Measurements from ENCODE around the gene FBLN7. TPM values are rescaled to one million over a fixed set of nuclear protein-coding genes. Genes with fewer than 3 reads are reported as not detected.

Gene FBLN7
- total RNA-seq, 1 donor from 2014 or later = 1.0 TPM

DNA sequence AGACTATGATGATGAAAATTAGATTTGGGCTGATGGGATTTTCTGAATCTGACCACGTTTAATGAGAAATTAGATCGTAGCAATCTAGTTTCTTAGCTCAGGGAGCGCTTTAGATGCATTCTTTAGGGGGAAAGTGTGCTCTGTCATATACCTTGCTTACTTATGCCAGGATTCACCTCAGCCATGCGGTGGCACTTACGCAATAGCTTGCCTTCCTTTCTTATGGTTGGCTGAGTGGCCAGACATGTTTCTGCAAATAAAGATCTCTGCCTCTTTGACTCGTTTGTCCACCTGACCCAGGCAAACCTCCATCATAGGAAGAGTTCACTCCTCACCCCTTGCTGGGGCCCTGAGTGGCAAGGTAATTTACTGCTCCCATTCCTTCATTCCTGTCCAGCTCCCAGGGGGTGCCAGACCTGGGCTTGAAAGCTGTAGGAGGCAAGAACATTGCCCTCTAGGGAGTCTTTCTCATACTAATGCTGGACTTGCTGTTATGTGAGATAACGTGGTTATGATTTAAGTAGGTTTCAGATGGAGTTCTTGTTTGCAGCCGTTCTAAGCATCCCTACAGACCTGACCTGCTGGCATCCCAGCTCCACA, 57.1 kb downstream of the FBLN7 start:
- DNase-seq (ENCODE audit: low spot score) = no peak
- Mint-ChIP-seq H3K4me1 (ENCODE audit: low read depth) (no peaks in the 10 kb centered on the region), H3K4me3 (ENCODE audit: unreplicated experiment) (no peak overlapping the region), H3K27me3 (ENCODE audit: low read depth) (peaks cover 2% of the 10 kb centered on the region), H3K36me3 (ENCODE audit: low read depth) (no peaks in the 10 kb centered on the region), H3K27ac (ENCODE audit: unreplicated experiment) (no peak overlapping the region), H3K9me3 (ENCODE audit: low read depth) (no peaks in the 10 kb centered on the region)
- no peak for TF ChIP-seq CTCF (IDR thresholded peaks at IDR 0.05)

GRCh38 chr2:112195950-112196349, 57.8 kb downstream of the FBLN7 start:
- Mint-ChIP-seq H3K36me3 (ENCODE audit: low read depth) (no peaks in the 10 kb centered on the region), H3K9me3 (ENCODE audit: low read depth) (no peaks in the 10 kb centered on the region), H3K27me3 (ENCODE audit: low read depth) (peaks cover 2% of the 10 kb centered on the region), H3K27ac (ENCODE audit: unreplicated experiment) (no peak overlapping the region), H3K4me1 (ENCODE audit: low read depth) (no peaks in the 10 kb centered on the region), H3K4me3 (ENCODE audit: unreplicated experiment) (no peak overlapping the region)
- no peak for TF ChIP-seq CTCF (IDR thresholded peaks at IDR 0.05)
- no peak for DNase-seq (ENCODE audit: low spot score)

DNA sequence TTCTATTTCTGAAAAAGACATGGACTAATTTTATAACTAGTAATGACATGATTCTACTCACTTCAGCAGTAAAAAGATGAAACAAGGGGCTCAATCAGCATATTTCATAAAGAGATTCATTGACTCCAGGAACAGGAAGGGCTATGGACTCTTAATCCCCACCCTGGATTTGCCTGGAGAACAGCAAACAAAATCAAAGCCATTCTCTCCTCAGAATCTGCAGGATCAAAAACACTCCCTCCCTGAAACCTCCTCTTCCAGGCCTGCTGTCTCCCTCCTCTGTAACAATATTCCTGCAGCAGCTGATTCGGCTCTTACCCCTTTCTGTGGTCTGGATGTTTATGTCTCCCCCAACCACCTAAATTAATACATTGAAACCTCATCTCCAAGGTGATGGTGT, 59.7 kb downstream of the FBLN7 start:
- H3K27me3 Mint-ChIP-seq (ENCODE audit: low read depth) = peaks cover 2% of the 10 kb centered on the region
- peaks cover 4% of the 10 kb centered on the region for H3K9me3 Mint-ChIP-seq (ENCODE audit: low read depth)
- H3K4me3 Mint-ChIP-seq (ENCODE audit: unreplicated experiment) = no peak overlapping the region
- H3K36me3 Mint-ChIP-seq (ENCODE audit: low read depth) = no peaks in the 10 kb centered on the region
- no peak for DNase-seq (ENCODE audit: low spot score)
- no peak for TF ChIP-seq CTCF (IDR thresholded peaks at IDR 0.05)
- no peak overlapping the region for H3K27ac Mint-ChIP-seq (ENCODE audit: unreplicated experiment)
- H3K4me1 Mint-ChIP-seq (ENCODE audit: low read depth) = no peaks in the 10 kb centered on the region

DNA sequence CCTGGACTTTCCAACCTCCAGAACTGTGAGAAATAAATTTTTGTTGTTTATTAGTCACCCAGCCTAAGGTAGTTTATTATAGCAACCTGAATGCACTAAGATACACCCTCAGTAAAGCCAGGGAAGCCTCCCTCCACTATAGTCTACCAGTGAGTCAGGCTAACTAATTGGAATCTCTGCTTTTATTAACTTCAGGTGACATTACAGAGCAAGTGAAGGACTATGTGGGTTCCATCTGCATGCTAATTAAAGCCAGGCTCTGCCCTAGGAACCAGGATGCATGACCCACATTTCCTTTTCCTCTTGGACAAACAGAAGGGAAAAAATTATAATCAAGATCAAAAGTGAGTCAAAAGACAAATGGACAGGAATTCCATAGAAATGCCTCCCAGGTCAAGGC, 60.6 kb downstream of the FBLN7 start:
- H3K4me3 Mint-ChIP-seq (ENCODE audit: unreplicated experiment) = no peak overlapping the region
- peaks cover 11% of the 10 kb centered on the region for H3K9me3 Mint-ChIP-seq (ENCODE audit: low read depth)
- no peak for TF ChIP-seq CTCF (IDR thresholded peaks at IDR 0.05)
- no peaks in the 10 kb centered on the region for H3K4me1 Mint-ChIP-seq (ENCODE audit: low read depth)
- peaks cover 4% of the 10 kb centered on the region for H3K36me3 Mint-ChIP-seq (ENCODE audit: low read depth)
- no peak for DNase-seq (ENCODE audit: low spot score)
- H3K27ac Mint-ChIP-seq (ENCODE audit: unreplicated experiment) = no peak overlapping the region
- peaks cover 2% of the 10 kb centered on the region for H3K27me3 Mint-ChIP-seq (ENCODE audit: low read depth)

DNA sequence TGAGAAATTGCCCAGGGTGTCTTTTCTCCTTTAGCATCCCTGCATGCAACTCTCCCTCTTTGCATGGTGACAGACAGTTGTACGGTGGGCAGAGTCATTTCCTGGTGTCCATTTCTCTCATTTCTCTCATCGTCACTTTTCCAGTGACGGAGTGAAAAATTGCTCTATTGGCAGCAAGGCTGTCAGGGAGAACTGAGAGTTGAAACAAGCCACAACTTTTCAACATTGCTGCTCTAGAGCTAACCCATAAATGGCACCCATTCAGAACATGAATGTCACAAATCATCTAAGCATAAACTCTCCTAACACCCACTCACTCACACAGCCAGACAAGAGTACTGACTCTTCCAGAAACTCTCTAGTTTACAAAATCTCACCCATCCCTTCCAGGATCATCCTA, 61.0 kb downstream of the FBLN7 start:
- Mint-ChIP-seq H3K9me3 (ENCODE audit: low read depth) (peaks cover 13% of the 10 kb centered on the region), H3K27ac (ENCODE audit: unreplicated experiment) (no peak overlapping the region), H3K27me3 (ENCODE audit: low read depth) (peaks cover 2% of the 10 kb centered on the region), H3K4me1 (ENCODE audit: low read depth) (no peaks in the 10 kb centered on the region), H3K36me3 (ENCODE audit: low read depth) (peaks cover 4% of the 10 kb centered on the region), H3K4me3 (ENCODE audit: unreplicated experiment) (no peak overlapping the region)
- DNase-seq (ENCODE audit: low spot score) = no peak
- TF ChIP-seq CTCF (IDR thresholded peaks at IDR 0.05) = no peak
